RPMI7951 (cell line): ENCODE measurements around the gene PPIL6. TPM values are rescaled to one million over a fixed set of nuclear protein-coding genes. Genes with fewer than 3 reads are reported as not detected.
"Not testable (repeated sequence)": the region's sequence is repeated elsewhere in the genome, so short reads cannot be mapped to it uniquely, and the experiment has no call there.

Experiments used
- DNase-seq: peaks from one replicate; pipeline ENCODE4 v3.0.0-alpha.2; 2012; ENCODE audit warnings: low read depth
- total RNA-seq: library from RNA; depleted of rRNA; stranded (reverse); fragments of >200 nt; shearing (Covaris generic); gene quantifications from 2 replicates; pipeline ENCODE4 v1.2.3, GENCODE V29; 2014

Gene PPIL6
- total RNA-seq, 1 experiment from 2014 or later: 1.1 TPM

DNA sequence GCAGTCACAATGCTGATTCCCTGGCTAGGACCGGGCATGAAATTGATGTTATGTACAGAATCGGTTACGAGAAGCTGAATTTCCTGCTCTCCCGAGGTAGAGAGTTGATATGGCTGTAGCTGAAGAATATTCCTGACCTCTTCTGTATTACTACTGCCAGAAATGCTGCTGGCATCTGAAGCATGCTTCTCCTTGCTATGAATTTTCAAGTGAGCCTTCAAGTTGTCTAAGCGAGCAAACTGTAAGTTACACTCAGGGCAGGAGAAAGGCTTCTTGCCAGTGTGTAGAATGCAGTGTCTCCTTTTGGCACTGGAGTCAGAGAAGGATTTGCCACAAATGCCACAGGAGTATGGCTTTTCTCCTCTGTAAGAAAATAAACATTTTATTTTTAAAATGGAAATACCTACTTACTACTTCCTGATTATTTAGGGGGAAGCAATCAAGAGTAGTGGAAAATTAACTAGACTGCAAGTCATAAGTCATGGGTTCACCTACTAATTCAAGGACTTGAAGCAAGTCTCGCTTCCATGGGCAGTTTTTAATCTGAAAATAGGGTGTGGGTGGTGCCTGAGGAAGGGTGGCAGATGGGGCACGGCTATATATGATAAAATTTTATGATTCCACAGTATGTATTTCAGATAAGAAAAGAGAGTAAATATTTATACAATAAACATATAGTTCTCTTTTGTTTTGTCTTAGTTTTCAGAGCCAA, 25.9 kb upstream of the PPIL6 start:
- no peak for DNase-seq

DNA sequence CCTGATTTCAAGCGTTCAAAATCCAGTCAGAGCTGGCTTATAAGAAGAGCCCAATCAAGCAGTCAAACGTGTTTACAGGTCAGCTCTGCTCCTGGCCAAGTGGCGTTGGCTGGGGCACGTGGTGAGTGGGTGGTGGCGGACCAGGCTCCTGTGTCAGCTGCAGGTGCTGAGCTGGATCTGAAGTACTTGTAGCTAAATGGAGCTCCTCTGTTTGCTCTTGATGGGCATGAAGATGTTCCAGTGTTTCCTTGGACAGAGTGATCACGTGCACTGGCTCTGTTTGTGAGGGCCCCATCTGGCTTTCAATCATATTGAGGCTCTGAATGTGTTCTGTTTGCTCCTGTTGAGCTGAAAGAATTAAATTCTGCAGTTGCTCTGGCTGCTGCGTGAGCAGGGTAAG, 25.3 kb upstream of the PPIL6 start:
- no peak for DNase-seq

DNA sequence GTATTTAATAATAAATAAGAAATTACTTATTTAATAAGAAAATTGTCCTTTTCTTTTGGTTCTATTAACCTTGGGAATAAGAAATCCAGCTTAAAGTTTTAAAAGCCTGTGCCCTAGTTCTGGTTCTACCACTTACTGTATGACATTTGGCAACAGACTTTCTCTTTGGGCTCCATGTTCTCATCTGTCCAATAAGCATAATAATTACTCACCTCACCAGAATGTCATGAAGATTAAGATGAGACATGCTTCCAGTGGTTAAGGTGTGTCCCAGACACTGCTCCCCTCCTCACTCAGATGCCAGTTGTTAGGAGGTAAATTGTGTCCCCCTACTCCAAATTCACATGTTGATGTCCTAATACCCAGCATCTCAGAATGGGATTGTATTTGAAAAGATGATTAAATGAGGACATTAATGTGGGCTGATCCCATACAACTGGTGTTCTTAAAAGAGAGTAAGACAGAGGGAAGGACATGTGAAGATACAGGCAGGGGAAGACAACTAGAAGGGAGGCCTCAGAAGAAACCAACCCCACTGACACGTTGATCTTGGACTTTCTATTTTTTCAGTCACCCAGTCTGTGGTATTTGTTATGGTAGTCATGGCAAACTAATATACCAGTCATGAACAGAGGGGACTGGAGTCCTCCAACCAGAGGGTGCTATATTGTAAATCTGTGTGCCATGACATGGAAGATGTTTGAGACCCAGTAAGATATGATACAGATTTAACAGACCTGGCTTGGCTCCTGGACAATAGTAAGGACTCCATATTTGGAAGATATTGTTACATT, 21.5 kb upstream of the PPIL6 start:
- no peak for DNase-seq

DNA sequence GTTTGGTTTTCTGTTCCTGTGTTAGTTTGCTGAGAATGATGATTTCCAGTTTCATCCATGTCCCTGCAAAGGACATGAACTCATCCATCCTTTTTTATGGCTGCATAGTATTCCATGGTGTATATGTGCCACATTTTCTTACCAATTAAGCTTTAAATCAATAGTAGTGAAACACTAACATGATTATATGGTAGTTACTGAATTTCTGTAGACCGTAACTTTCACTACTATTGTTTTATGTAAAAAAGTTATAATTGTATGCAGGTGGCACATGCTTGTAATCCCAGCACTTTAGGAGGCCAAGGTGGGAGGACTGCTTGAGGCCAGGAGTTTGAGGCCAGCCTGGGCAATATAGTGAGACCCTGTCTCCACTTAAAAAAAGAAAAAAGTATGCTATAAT, 20.8 kb upstream of the PPIL6 start:
- not testable (repeated sequence) for DNase-seq

DNA sequence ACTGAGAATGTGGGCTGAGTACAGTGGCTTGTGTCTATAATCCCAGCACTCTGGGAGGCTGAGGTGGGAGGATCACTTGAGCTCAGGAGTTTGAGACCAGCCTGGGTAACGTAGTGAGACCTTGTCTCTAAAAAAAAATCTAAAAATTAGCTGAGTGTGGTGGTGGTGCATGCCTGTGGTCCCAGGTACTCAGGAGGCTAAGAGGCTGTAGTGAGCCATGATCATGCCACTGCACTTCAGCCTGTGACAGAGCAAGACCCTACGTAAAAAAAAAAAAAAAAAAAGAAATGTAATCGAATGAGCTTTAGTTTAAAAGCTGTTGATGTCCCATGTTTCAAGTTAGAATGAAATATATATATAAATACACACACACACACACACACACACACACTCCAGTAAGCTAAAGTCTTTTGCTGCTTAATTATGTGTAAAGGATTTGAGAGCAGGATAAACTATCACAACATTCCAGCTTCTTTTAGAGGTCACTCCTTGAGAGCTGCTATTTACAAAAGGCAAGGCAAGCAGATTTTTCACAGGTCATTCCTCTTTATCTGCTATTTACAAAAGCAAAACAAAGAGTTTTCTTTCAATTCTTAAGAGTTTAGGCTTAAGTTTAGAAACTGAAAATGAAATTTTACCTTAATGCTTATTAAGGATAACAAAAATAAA, 19.9 kb upstream of the PPIL6 start:
- DNase-seq: no peak

DNA sequence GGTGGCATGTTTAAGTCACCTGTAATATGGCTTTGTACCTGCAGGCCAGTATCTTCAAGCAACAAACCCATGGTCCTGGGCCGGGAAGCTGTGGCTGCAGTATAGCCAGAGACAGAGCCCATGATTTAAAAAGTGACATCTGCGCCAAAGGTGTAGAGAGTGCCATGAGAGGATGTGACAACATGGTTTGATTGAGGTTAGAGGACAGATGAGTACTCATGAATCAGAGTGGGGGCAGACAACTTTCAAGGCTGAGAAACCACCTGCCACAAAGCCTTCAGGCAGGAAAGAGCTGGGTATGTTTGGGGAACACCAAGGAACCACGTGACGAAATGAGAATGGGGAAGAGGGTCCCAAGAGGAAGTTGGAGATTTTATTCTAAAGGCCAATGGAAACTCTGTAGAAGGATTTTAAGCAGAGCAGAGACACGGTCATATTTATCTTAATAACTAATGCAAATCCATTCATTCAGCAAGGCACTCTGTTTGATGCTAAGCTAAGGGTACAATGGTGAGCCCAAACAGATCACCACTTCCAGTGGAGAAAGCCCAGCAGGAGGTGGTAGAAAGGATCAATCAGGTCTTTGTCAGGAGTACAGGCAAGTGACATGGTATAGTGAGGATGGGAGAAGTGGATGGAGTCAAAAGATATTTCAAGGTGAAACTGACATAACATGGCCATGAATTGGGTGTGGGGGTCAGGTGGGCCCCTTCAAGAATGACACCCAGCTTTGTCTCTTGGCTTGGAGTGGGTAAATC, 18.5 kb upstream of the PPIL6 start:
- DNase-seq: peak; percentile 43

DNA sequence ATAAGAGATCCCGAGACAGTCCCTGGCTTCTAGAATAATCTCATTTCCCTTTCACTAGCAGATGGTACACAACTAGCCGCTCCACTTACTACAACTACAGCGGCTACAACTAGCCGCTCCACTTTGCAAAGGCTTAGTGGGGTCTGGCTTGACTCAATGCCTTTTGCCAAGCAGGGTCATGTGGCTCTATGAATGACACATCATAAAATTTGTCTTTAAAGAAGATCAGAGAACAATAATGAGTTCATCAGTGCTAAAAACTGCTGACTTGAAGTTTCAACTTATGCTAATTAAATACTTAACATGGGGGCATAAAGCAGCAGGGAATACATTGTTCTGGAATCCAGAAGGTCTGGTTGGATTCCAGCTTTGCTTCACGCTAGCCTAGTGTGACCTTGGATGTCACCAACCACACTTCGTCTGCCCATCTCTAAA, 17.2 kb upstream of the PPIL6 start:
- peak; percentile 18 for DNase-seq

DNA sequence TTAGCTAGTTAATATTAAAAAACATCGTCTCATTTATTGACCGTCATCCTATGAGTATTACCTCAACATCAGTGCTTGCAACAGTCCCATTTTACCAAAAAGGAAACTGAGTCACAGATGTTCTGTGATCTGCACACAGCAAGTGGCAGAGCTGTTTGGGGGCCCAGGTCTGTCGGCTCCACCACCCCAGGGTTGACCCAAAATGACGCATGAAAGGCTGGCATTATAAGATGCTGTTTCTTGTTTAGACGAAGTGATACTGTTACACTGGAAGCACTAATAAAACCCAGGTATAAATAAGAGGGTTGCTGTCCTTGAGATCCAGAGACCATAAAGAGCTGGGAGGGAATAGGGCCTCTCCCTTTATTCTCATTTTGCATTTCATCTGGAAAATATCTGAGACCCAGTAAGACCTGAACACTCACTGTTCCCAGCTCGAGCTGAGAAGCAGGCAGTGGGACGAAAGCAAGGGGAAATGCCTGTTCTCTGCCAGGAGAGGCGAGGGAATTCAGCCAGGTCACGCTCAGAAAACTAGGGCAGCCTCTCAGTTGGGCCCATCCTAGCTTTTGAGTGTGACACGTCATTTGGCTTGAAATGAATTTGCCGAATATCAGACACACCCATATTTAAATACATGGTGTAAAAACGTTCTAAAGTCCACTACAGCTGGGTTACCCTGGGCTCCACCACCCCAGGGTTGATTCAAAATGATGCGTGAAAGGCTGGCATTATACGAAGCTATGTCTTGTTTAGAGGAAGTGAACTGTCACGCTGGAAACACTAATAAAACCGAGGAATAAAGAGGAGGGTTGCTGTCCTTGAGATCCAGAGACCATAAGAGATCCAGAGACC, 16.5 kb upstream of the PPIL6 start:
- DNase-seq: peak; percentile 78

DNA sequence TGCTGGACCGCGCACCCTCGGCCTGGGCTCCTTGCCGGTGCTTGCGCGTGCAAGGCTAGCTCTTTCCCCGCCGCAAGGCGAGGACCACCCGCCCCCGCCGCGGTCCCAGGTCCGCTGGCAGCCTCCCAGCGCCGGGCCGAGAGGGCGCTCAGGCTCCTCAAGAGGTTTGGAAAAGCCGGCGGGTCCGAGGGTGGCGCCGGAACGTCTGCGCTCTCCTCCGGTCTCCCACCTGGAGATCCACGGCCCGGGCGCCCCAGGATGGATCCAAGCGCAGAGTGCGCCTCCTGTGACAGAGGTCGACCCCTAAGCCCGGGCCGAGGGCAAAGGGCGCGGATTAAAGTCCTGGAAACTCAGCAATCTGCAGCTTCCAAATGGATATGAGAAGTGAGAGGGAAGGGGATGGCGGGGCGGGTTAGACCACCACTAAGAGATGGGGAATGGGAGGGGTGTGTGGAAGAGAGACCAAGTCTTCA, 15.7 kb upstream of the PPIL6 start:
- DNase-seq: no peak

DNA sequence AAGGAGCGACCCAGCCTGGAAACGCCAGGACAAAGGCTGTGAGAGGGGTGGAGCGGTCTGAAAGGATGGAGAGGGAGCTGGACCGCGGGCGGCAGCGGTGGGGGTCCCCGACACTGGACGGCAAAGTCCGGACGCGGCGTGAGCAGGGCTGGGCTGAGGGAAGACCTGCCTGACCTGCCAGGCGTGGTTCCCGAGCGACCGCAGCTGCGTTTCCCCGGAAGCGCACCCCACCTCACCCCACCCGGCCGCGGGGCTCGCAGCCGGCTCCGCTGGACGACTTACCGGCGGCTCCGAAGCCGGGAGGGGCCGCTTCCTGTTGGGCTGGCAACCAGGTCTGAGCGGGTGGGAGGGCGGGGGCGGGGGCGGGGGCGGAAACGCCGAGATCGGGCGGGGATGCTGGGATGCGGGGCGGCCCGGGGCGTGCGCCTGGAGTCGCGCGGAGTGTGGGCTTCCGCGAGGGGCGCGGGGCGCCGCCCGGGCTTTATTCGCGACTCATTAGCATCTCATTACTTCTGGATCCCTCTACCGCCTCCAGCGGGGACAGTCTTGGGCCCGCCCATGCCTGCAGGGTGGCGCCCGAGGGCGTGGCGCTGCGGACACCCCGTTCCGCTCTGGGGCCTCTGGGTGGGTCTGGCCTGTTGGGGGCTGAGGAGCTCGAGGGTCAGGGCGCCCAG, 15.1 kb upstream of the PPIL6 start, which contains the start of gene MICAL1:
Gene MICAL1, minus strand, starts transcription at position 336 of the 674 bp plus-strand sequence. CDS start 1,576 bp downstream, outside the sequence.
- DNase-seq: peak; percentile 70

DNA sequence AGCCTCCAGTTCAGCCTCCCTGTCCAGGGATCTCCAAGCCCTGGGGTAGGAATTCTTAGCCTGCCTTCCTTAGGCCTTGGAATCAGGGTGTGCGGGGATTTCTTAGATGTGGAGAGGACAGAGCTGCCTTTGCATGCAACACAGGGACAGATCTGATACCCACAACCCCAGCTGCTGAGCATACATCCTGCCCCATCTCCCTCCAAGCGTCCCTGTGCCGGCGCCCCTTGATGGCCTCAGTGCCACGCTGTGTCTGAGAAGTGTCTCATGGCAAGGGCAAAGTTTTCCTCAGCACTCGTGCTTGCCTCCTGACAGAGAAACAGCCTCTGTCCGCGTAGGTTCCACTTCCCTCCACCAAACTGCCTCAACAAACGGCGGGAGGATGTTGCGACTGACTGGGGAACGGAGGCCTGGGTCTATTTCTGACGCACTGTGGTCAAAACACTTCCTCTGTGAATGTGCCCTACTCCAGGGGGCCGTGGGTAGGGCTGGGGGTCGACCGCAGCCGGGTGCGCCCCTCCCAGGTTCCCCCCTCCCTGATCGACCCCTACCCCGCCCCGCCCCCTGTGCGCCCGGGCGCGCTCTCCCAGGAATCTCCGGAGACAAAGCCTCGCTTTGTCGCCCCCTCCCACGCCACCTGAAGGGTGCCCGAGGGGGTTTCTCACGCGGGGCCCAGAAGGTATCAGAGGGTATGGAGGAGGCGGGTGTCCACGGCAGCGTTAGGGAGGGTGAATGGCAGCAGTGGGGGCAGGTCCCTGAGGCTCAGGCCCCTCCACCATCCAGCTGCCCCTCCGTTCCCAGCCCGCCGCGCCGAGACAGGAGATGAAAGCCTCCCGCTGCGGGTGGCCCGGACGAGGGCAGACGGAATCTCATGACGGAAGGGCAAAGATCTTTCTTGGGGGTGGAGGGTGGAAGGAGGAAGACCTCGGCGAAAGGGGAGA, 14.3 kb upstream of the PPIL6 start:
- DNase-seq: peak; percentile 19

DNA sequence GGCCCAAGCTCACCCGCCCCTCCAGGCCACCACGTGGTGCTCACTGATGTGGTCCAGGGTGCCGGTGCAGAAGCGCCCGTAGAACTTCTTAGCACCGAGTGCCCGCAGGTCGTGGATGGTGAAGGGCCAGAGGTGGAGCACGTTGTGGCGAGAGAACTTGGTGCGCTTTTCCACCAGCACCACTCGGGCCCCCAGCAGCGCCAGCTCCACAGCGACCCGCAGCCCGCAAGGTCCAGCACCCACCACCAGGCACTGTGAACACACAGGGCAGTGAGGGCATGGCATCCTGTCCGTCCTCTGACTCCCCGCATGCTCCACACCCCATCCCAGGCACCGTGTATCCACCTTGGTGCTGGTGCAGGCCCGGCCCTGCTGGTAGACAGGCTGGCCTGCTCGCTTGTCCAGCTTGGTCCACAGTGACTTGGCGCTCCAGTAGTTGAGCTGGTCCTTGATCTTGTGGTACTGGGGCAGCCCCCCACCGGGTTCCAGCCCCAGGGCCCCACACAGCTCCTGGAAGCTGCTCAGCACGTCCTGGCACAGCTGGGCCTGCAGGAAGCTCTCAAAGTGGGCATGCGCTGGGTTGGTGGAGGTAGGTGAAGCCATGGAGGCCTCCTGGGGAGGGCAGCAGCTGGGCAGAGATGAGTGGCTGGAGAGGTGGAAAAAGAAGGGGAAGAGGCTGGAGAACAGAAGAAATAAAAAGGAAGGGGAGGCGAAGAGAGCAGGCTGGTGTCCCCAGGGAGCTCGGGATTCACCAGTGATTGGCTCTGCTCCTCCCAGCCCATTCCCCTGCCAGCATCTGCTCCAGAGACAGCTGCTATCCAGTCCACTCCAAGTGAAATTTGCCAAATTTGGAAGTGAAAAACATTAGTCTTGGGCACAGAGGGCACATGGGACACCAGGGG, 13.4 kb upstream of the PPIL6 start:
- peak; percentile 28 for DNase-seq

DNA sequence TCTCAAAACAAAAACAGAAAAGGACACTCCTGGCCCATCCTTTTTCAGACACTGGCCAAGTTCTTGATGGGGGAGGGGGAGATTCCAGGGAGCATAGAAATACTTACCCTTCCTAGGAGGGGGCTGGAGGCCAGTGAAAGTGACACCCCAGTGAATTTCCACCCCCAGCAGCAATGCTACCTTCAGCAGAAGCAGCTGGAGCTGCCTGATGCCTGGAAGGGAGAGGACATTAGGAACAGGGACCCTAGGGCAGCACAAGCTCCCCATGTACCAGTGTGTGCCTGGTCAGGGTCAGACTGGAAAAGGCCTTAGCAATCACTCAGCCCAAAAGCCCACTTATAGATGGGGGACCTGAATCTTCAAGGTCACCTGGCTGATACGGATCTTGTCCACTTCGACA, 12.7 kb upstream of the PPIL6 start:
- DNase-seq: no peak

DNA sequence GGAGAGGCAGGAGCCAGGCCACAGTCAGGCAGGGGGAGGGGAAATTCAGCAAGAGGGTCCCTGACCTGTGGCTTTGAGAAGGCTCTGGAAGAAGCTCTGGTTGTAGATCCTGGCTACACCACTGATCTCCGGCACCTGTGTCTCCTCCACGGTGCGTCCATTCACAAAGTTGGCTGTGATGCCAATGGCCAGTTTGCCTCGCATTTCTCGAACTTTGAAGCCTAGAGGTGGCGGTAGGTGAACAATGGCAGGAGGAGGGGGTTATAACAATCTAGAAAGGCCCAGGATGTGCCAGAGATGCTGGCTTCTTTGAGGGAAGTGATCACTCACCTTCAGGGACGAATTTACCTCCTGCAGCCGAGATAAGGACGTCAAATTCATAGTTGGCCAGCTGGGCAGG, 11.8 kb upstream of the PPIL6 start:
- DNase-seq: no peak

DNA sequence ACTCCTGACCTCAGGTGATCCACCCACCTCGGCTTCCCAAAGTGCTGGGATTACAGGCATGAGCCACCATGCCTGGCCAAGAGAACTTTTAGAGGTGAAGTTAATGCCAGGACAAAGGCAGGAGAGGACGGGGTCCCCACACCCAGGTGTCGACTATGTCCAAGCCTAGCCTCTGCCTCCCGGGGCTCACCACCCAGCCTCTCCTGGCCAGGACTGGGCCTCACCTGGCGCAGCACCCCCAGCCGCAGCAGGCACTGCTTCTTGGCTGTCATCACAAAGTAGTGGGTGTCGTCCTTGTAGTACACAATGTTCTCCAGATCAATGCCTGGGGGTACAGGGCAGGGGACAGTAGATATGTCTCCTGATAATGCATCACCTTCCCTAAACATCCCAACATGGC, 10.9 kb upstream of the PPIL6 start:
- no peak for DNase-seq

DNA sequence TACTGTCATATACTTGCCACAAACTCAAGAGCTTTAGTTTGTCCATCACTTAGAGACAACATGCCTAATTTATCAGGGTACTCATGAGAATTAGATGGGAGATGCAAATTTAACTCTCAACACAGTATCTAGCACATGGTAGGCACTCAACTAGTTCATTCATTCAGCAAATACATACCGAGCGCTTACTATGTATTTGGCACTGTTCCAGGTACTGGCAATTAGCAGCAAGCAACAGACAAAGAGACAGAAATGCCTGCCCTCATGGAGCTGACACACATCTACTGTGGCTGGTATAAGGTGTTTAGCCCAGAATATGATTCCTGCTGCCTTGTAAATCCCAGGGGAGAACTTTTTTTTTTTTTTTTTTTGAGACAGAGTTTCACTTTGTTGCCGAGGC, 10.4 kb upstream of the PPIL6 start:
- DNase-seq: no peak

DNA sequence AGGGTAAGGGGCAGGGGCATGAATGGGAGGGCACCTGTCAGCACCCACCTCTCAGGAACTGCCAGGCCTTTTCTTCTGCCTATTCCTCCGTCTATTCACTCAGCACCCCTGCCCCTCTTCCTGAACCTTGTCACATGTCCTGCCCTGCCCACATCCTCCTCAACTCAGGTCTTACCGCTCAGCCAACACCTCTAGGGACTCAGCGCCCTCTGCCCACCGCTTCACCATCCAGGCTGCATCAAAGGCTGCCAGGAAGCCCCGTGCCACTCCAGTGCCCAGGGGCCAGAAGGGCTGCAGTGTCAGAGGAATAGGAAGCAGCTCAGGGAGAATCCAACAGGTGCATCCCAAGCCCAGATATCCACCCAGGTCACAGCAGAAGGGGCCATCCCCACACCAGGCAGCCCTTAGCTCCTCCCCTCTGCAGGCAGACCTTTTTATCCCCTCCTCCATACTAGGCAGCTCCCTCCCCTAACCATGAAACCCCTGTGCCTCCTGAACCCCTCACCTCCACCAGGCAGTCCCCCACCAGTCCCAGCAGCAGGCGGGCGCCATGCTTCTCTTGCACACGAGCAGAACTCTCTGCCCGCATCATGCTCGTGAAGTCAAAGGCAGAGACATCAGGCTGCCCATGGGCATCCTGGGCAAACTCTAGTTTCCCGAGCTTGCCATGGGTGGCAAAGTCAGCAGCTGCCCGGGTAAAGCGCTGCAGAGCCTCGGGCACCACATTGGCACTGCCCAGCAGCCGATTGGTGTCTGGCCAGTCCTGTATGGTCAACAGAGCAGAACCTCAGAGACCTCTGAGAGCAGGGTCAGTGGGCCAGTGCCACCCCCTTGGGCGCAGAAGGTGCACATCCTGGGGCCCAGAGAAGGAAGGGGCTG, 9.6 kb upstream of the PPIL6 start:
- DNase-seq: no peak
